HG03097 (cell line): ENCODE results near the gene LYZL6.
A peak's percentile ranks its signal among the peaks of the same experiment; 100 is the strongest.
"Not testable (repeated sequence)": the region's sequence is repeated elsewhere in the genome, so short reads cannot be mapped to it uniquely, and the experiment has no call there.

Source experiments
- ATAC-seq: cut with Tn5 transposase; IDR thresholded peaks from one replicate; pipeline ENCODE4 v1.9.1; 2021; ENCODE audit not compliant: unreplicated experiment, low FRiP score

Gene LYZL6

GRCh38 chr17:35948092-35948491 lies 4.6 kb upstream of the LYZL6 start:
- no peak for ATAC-seq

- ATAC-seq = no peak
These were observed 3.7 kb upstream of the LYZL6 start for GRCh38 chr17:35947156-35947585.

GRCh38 chr17:35944151-35944550 lies 638 bp upstream of the LYZL6 start:
- ATAC-seq = no peak

- ATAC-seq = no peak
These were observed 826 bp downstream of the LYZL6 start for GRCh38 chr17:35942588-35943186.

GRCh38 chr17:35938492-35938891 lies 5.0 kb downstream of the LYZL6 start:
- not testable (repeated sequence) for ATAC-seq

GRCh38 chr17:35936063-35936462 lies 7.5 kb downstream of the LYZL6 start:
- no peak for ATAC-seq

- ATAC-seq = no peak
These were observed 8.8 kb downstream of the LYZL6 start for GRCh38 chr17:35934760-35935159.

GRCh38 chr17:35932586-35932985 lies 10.9 kb downstream of the LYZL6 start:
- no peak for ATAC-seq

- ATAC-seq = no peak
These were observed 11.6 kb downstream of the LYZL6 start for GRCh38 chr17:35931794-35932425.

GRCh38 chr17:35930211-35931065 lies 13.1 kb downstream of the LYZL6 start, which contains the start of gene RDM1:
Gene RDM1, minus strand, starts transcription at chr17:35930773. Its CDS starts 46 bp downstream, at chr17:35930727.
- ATAC-seq = peak; percentile 65

- ATAC-seq = no peak
These were observed 15.8 kb downstream of the LYZL6 start for GRCh38 chr17:35927714-35928113.

- no peak for ATAC-seq
These were observed 19.9 kb downstream of the LYZL6 start for GRCh38 chr17:35923609-35924114.

GRCh38 chr17:35920229-35920628 lies 23.3 kb downstream of the LYZL6 start:
- ATAC-seq = no peak

- ATAC-seq = no peak
These were observed 24.8 kb downstream of the LYZL6 start for GRCh38 chr17:35918665-35919064.

- no peak for ATAC-seq
These were observed 25.8 kb downstream of the LYZL6 start for GRCh38 chr17:35917519-35918213.

- no peak for ATAC-seq
These were observed 28.2 kb downstream of the LYZL6 start for GRCh38 chr17:35915153-35915964.

GRCh38 chr17:35914354-35914753 lies 29.2 kb downstream of the LYZL6 start:
- ATAC-seq = no peak

GRCh38 chr17:35913609-35914008 lies 29.9 kb downstream of the LYZL6 start:
- ATAC-seq = no peak

- no peak for ATAC-seq
These were observed 30.6 kb downstream of the LYZL6 start for GRCh38 chr17:35912942-35913341.
